Stimulated activated CD8-positive, alpha-beta memory T cell treated with anti-CD3 and anti-CD28 coated beads, Interleukin-12 subunit alpha, Interleukin-12 subunit beta, amount 100 ng/mL, for 1 hour (primary cell): ENCODE measurements around the gene GPR3.
"Not testable (repeated sequence)": the region's sequence is repeated elsewhere in the genome, so short reads cannot be mapped to it uniquely, and the experiment has no call there.

Experiments used
- DNase-seq: peaks from one replicate; pipeline ENCODE4 v3.0.0-alpha.2; 2020; ENCODE audit warnings: low read depth

GPR3 gene

DNA sequence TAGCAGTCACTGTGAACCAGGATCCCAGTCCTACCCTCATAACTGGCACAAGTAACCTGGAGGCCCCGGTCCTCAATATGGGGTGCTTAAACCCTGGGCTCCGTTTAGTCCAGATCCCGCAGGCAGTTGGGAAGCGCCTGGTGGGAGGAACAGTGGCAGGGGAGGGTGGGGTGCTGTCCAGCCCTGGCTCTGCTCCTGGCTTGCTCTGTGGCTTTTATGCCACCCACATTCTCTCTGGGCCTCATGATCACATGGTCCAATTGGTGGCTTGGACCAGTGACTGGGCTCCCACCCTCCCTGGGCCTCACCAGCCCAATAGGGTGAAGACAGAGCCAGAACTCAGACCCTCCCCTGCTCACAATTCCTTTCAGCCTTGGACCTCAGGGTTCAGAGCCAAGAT lies 12.2 kb upstream of the GPR3 start:
- DNase-seq: no peak

DNA sequence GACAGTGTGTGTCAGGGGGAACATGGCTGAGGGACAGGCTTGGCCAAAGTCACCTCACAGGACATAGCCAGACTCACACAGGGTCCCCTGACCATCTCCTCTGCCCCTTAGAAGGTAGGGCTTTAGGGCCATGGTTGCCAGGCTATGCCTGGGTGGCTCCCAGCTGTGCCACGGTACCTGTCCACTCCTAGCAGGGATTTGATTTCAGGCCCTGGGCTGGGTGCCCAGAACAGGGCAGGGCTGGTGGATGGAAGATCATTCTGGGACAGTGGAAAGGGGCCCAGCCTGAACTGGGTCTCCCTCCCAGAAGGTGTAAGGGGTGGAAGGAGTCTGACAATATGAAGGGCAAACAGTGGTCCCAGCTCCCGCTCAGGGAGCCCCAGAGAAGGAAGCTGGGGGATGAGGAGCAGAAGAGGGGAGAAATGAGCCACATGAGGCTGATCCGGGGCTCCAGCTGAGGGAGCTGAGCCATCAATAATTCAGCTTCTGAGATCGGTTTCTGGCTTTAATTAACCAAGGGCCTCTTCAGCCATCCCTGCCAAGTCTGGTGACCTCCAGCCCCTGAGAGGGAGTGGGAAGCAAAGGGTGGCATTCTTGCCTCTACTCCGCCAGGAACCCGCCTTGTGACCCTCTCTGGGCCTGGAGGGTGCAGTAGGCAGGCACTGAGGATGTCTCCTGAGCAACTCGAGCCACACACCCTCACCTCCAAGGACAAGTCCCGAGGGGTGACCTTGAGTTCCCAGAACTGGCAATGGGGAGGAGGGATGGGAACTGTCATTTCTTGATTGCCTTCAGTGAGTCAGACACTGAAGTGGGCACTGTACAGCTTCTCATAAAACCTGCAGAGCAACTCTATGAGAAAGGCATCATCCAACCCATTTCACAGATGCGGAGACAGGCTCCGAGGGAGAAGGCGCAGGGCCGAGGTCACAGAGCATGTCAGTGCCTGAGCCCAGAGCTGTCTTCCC lies 11.4 kb upstream of the GPR3 start:
- no peak for DNase-seq

DNA sequence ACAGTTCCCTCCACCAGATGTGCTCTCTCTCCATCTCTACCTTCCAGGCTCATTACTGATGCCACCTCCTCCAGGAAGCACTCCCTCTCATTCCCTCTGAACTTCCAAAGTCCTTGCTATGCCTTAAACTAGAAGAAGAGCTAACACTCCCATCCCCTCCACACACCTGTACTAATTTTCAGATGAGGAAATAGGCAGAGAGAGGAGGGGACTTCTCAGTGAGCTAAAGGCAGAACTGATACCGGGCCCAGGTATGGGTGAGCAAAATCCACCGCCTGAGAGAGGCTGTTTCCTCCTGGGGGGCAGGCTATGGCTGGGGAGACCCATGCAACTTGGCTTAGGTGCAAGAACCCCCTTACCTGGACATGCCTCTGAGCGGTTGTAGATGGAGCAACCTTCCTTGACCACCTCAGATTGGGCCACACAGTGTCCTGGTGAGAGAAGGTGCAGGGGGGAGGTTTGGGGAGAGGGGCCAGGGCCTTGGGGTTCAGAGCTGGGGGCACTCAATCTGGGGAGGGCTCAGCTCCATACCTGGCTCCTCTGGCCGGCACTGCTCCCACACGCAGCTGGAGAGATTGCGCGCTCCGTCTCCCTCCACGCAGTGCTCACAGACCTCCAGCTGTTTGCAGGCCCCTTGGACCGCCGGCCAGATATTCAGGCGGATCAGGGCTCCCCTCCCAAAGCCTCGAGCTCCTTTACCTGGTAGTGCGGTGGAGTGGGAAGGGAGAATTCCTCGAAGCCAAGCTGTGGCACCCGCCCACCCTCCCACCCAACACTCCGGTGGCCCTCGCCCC lies 10.3 kb upstream of the GPR3 start:
- no peak for DNase-seq

DNA sequence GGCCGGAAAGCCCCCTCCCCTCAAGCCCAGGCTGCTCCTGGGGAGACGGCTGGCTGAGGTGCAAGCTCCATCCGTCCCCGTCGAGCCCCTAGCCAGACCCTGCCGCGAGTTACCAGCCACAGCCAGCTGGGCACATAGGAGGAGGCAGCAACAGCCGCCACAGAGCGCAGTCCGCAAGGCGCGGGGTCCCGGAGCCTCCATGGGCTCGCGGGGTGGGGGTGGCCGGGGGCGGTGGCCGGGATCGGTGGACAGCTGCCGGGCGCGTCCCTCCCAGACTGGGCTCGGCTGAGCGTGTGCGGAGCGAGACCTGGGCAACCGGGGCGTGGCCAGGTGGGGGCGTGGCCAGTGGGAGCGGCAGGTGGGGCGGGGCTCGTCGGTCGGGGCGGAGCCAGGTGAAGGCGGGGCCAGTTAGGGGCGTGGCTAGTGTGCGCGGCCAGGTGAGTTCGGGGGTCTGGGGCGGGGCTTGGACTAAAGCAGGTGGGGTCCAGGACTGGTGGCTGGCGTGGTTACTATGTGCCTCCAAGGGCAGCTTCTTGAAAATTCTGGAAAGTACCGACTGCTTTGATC lies 9.3 kb upstream of the GPR3 start, which contains the start of gene CD164L2:
TSS of gene CD164L2 (minus strand) at position 295 of the 567 bp plus-strand sequence. CDS start at position 201, 94 bp downstream.
- DNase-seq: no peak

DNA sequence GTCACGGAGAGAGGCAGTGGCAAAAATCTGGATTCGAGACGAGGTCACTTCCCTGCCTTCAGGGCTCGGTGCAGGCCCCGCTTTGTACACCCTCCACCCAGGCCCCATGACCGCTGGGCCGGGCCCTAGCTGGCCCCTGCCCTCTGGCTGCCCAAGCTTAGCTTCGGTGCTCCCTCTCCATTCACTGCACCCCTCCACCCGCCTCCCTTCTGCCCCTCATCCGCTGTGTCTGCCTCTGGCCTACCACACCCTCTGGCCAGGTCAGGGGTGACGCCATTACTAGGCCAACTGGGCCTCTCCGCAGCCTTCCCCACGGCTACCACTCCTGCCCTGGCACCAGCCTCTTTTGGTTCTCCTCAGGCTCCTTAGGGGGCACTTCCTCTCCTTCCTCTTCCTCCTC lies 8.8 kb upstream of the GPR3 start:
- DNase-seq: no peak

DNA sequence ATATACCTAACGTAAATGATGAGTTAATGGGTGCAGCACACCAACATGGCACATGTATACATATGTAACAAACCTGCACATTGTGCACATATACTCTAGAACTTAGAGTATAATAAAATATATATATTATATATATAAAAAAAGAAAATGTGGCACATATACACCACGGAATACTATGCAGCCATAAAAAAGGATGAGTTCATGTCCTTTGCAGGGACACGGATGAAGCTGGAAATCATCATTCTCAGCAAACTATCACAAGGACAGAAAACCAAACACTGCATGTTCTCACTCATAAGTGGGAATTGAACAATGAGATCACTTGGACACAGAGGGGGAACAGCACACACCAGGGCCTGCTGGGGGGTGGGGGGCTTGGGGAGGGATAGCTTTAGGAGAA lies 7.6 kb upstream of the GPR3 start:
- DNase-seq: not testable (repeated sequence)

DNA sequence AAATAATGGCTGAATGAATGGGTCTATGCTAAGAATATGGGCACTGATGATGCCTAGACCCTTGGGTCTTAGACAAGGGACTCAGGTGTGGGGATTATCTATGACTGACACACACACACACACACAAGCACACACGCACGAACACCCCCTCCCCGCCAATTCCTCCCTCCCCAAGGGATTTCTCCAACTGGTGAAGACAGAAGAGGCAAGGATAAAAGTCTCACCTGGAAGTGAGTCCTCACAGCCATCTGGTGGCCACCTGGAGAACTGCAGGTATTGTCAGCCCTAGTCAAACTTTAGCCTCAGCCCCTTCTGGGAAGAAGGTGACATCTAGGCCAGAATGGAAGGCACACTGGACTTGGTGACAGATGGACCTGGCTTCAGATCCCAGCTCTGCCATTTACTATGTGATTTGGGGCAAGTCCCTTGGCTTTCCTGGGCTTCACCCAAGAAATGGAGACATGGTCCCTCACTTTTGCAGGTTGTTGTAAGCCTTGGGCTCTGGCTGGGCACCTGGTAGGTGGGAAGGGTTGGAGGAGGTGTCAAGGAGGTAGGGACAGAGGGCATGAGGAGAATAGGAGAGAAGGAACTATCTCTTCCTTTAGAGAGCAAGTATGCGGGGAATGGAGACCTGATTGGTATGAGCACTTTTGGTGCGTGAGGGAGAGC lies 4.0 kb upstream of the GPR3 start:
- peak; percentile 69 for DNase-seq

DNA sequence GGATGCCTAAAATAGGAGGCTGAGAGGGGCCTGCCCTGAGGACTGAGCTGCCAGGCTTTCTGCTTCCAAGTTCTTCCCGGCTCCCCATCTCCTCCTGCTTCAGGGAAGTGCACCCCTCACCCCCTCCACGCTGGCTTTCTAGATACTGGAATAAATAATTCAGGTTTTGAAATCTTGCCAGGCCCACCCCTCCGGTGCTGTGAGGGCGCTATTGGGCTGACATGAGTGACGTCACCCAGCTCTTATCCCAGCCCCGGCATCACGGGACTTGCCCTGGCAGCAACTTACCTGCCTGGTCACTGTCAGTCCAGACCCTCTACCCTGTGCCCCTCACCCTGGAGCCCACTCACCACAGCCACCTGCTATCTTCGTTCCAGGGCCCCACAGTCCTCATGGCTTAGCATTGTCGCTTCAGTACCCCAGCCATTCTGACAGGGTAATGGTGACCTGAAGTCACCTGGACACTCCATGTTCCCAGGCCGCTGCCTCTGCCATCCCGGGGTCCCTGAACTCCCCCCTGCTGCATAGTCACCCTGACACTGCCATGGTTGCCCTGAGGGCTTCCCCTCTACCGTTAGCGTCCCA lies 819 bp upstream of the GPR3 start:
- DNase-seq: no peak

DNA sequence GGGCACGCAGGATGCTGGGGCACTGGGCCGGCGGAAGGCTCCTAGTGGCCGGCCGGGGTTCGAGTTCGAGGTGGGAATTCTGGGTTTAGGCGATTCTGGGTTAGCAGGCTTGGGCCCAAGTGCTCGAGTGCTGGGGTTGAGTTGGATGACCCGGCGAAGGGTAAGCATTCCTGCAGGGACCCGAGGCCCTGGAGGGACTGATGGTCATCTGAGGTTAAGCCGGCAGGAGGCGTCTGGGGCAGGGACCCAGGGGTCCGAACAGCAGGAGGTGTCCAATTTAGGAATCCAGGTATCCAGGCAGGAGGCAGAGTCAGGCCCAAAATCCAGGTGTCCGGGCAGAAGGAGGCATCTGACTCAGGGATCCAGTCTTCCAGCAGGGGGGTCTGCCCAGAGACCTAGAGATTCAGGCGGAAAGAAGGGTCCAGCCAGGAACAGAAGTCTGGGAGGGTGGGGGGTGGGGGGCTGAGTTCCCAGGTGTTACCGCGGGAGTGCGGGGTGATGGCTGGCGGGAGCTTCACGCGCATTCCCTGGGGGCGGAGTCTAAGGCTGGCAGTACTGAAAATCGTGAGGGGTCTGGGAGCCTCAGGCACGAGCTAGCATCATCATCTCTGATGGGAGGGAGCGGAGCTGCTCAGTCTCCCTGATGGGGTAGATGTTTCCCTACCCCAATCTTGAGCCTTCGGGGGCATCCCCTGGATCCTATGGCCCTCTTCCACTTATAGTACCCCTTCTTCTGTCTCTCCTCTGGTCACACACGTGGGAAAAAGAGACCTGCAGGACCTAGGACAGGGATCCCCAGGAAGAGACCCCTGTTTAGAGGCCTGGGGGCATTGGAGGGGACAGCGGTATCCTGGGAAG lies 585 bp downstream of the GPR3 start:
- no peak for DNase-seq

DNA sequence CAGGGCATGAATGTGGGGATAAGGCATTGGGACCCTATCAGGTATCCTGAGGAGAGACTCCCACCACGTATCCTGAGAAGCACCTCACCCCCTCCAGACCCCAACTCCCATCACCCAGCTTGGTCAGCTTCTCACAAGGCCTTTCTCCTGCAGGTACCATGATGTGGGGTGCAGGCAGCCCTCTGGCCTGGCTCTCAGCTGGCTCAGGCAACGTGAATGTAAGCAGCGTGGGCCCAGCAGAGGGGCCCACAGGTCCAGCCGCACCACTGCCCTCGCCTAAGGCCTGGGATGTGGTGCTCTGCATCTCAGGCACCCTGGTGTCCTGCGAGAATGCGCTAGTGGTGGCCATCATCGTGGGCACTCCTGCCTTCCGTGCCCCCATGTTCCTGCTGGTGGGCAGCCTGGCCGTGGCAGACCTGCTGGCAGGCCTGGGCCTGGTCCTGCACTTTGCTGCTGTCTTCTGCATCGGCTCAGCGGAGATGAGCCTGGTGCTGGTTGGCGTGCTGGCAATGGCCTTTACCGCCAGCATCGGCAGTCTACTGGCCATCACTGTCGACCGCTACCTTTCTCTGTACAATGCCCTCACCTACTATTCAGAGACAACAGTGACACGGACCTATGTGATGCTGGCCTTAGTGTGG lies 1.3 kb downstream of the GPR3 start:
- no peak for DNase-seq

DNA sequence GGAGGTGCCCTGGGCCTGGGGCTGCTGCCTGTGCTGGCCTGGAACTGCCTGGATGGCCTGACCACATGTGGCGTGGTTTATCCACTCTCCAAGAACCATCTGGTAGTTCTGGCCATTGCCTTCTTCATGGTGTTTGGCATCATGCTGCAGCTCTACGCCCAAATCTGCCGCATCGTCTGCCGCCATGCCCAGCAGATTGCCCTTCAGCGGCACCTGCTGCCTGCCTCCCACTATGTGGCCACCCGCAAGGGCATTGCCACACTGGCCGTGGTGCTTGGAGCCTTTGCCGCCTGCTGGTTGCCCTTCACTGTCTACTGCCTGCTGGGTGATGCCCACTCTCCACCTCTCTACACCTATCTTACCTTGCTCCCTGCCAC lies 1.8 kb downstream of the GPR3 start:
- no peak for DNase-seq

DNA sequence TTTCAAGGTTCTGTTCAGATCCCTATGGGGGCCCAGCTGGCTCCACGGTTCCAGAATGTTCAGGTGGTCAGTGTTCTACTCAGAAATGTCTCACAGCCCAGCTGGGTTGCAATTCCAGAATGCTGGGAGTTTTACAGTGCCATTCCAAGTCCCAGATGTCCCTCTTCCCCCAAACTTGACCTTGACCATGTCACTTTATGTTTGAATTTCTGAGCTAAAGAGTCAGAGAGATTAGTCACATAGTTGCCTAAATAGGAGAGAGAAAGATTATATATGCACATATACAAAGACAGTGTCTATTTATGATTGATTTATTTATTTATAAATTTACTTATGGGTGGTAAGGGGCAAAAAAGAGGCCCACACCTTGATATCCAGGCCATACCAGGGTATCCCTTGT lies 2.5 kb downstream of the GPR3 start:
- no peak for DNase-seq

DNA sequence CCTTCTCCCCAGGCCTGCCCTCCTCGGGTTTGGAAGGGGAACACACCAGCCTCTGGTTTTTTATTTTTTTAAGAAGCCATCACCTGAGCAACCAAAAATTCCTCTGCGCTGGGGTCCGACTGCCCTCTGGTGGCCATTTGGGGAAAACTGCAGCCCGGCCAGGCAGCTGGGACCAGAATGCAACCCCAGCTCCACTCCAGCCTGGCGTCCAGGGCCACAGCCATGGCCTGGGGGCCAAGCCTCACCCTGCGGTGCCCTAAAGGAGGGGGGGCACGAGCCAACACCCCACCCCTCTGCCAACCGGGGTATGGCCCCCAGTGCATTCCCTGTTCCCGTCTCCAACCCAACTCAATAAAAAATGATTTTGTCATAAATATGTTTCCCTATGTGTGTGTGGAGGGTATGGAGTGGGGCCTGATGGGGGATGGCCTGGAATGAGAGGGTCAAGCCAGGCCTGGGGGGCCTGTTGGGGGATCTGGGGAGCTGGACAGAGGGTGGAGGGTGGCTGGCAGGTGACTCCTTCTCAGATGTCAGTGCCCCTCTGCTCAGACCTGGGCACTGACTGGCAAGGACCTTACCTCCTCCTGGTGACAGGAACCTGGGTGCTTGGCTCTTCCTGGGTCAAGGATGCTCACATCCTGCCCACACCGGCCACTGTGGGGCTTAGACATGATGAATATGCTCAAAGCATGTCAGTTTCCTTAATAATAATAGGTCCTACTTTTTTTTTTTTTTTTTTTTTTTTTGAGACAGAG lies 3.2 kb downstream of the GPR3 start:
- DNase-seq: peak; percentile 66

DNA sequence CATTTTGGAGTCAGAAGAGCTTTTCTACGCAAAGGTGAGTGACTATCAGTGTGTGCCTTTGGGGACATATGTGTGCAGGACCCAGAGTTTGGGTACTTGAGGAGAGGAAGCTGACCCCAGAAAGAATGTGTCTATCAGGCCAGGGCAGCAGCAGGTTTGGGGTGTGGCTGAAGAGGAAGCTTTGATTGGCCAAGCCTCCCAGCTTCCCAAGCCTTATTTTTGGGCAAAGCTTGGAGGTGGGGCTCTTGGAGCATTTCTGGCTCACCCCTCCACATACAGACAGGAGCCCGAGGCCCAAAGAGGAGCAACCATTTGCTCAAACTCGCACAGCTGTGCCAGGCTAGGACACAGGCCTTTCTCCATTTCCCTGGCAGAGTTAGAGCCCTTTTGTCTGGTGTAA lies 4.7 kb downstream of the GPR3 start:
- no peak for DNase-seq

DNA sequence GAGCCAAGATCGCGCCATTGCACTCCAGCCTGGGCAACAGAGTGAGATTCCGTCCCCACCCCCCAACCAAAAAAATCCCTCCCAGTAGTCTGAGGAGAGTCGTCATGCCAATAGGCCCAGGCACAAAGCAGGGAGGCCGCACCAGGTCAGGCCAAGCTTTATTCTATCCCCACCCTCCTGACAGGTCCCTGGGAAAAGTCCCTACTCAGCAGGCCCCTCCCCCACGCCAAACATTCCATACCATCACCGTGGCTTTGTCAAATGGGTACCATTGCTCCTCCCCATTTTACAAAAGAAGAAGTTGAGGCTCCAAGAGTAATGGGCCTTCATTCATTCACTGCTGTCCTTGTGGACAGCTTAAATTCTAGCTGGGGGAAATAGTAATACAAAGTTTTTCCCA lies 5.3 kb downstream of the GPR3 start:
- no peak for DNase-seq

DNA sequence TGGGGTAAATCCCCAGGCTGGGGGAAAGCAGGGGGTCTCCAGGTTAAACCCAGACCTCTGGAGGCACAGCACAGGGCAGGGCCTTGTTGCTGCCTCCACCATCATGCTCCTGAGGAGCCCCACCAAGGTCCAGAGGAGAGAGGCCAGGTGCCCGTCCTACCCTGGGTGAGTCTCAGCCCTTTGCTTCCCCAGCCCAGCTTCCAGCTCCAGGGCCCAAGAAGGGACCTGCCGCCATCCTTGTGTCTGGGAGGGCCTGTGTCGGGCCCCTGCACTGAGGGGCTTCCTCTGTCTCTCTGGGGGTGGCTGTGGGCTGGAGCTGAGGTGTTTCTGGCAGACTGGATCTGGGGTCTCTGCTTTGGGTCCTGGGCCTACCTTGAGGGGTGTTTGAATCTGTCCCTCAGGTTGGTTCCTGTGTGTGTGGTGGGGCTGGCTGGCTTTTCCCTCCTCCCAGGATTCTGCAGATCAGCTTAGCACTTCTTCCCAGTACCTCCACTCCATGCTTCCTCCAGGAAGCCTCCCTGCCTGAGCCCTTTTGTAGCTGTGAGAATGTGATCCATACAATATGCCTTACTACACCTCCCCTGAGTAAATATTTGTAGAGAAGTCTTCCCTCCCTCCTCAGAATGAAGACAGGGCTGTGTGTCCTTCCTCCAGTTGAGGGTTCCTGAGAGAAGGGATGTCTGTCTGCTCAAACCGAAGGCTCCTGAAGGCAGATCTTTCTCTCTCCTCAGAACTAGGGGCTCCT lies 6.2 kb downstream of the GPR3 start:
- DNase-seq: no peak

DNA sequence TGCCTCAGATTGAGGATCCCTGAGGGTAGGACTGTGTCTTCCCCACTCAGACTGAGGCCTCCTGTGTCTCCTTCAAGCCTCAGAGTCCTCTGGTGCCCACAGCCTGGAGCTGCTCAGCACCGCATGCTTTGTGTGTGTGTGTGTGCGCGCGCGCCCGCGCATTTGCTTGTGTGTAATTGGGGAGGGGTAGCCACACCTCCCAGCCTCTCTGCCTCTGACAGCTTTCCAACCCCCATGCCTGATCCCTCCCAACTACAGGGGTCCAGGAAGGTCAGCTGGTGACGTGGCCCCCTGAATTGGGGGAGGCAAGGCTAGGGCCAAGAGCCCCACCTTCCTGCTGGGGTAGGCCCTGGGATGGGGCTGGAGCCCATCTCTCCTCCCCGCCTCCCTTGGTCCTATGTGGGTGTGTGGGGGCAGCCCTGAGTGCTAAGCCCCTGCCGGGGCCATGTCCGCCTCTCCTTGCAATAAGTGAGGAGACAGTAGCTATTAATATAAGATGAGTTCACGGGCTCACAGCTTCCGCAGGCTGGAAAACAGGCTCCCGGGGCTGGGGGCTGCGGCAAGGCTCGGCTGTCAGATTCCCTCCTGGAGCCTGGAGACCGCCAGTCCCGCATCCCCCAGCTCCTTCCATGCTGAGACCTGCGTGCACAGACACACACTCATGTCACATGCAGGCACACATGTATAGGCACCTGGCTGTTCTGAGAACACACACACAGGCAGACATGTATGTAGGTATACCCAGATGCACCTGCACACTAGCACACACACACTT lies 7.0 kb downstream of the GPR3 start:
- DNase-seq: no peak
